Osteocyte (in vitro differentiated cells): ENCODE measurements around the gene SFSWAP. TPM values are rescaled to one million over a fixed set of nuclear protein-coding genes. Genes with fewer than 3 reads are reported as not detected.
"Not testable (repeated sequence)": the region's sequence is repeated elsewhere in the genome, so short reads cannot be mapped to it uniquely, and the experiment has no call there.

Experiments used
- DNase-seq: peaks from one replicate; pipeline ENCODE4 v3.0.0; 2021; ENCODE audit warnings: mixed read lengths; ENCODE audit not compliant: unreplicated experiment; ENCODE audit errors: extremely low spot score
- H3K27ac Mint-ChIP-seq: one replicate; pipeline ENCODE4 v1.8.0; 2021; ENCODE audit warnings: mild to moderate bottlenecking, mixed read lengths; ENCODE audit not compliant: unreplicated experiment
- H3K27me3 Mint-ChIP-seq: one replicate; pipeline ENCODE4 v1.8.0; 2021; ENCODE audit warnings: mixed read lengths; ENCODE audit not compliant: unreplicated experiment
- H3K36me3 Mint-ChIP-seq: one replicate; pipeline ENCODE4 v1.8.0; 2021; ENCODE audit warnings: mixed read lengths; ENCODE audit not compliant: unreplicated experiment
- H3K4me1 Mint-ChIP-seq: one replicate; pipeline ENCODE4 v1.8.0; 2021; ENCODE audit warnings: mixed read lengths; ENCODE audit not compliant: unreplicated experiment
- H3K4me3 Mint-ChIP-seq: one replicate; pipeline ENCODE4 v1.8.0; 2021; ENCODE audit warnings: mild to moderate bottlenecking, moderate library complexity, mixed read lengths; ENCODE audit not compliant: unreplicated experiment
- H3K9me3 Mint-ChIP-seq: one replicate; pipeline ENCODE4 v1.8.0; 2021; ENCODE audit warnings: mixed read lengths; ENCODE audit not compliant: unreplicated experiment
- CTCF ChIP-seq: fragments of 200-600 bp; sonication (generic); IDR thresholded peaks from 2 replicates; pipeline ENCODE4 v1.5.0; 2021; ENCODE audit warnings: antibody characterized with exemption, mild to moderate bottlenecking, moderate library complexity
- total RNA-seq: library from RNA; stranded (reverse); gene quantifications from 2 replicates; pipeline ENCODE4 v1.2.1, GENCODE V29; 2021

The SFSWAP gene
- total RNA-seq, 1 donor from 2014 or later = 48.0 TPM

GRCh38 chr12:131674373-131674772 is 36.5 kb upstream of the SFSWAP start:
- Mint-ChIP-seq H3K36me3 (no peaks in the 10 kb centered on the region), H3K27ac (no peak overlapping the region), H3K4me1 (no peaks in the 10 kb centered on the region), H3K4me3 (no peak overlapping the region), H3K27me3 (peaks cover 15% of the 10 kb centered on the region), H3K9me3 (no peaks in the 10 kb centered on the region)
- peak; percentile 68 for DNase-seq
- no peak for TF ChIP-seq CTCF

GRCh38 chr12:131675126-131676080 is 35.5 kb upstream of the SFSWAP start:
- TF ChIP-seq CTCF = no peak
- Mint-ChIP-seq H3K27me3 (peaks cover 9% of the 10 kb centered on the region), H3K9me3 (no peaks in the 10 kb centered on the region), H3K36me3 (no peaks in the 10 kb centered on the region), H3K4me3 (no peak overlapping the region), H3K4me1 (no peaks in the 10 kb centered on the region), H3K27ac (no peak overlapping the region)
- peak; percentile 83 for DNase-seq

- no peak overlapping the region for H3K4me3 Mint-ChIP-seq
- peak; percentile 19 for DNase-seq
- no peaks in the 10 kb centered on the region for H3K27me3 Mint-ChIP-seq
- no peak overlapping the region for H3K27ac Mint-ChIP-seq
- no peaks in the 10 kb centered on the region for H3K9me3 Mint-ChIP-seq
- H3K36me3 Mint-ChIP-seq = no peaks in the 10 kb centered on the region
- H3K4me1 Mint-ChIP-seq = no peaks in the 10 kb centered on the region
- TF ChIP-seq CTCF = no peak
Observed at GRCh38 chr12:131676544-131676943, 34.3 kb upstream of the SFSWAP start.

- H3K27ac Mint-ChIP-seq, H3K4me3 Mint-ChIP-seq, H3K4me1 Mint-ChIP-seq, H3K36me3 Mint-ChIP-seq, H3K27me3 Mint-ChIP-seq, H3K9me3 Mint-ChIP-seq: not testable (repeated sequence)
- DNase-seq = peak; percentile 73
Observed at GRCh38 chr12:131677067-131677466, 33.8 kb upstream of the SFSWAP start.

GRCh38 chr12:131677699-131678098 is 33.2 kb upstream of the SFSWAP start:
- H3K36me3 Mint-ChIP-seq = no peaks in the 10 kb centered on the region
- no peaks in the 10 kb centered on the region for H3K9me3 Mint-ChIP-seq
- DNase-seq = peak; percentile 80
- H3K4me3 Mint-ChIP-seq = no peak overlapping the region
- H3K4me1 Mint-ChIP-seq = no peaks in the 10 kb centered on the region
- TF ChIP-seq CTCF = no peak
- no peaks in the 10 kb centered on the region for H3K27me3 Mint-ChIP-seq
- no peak overlapping the region for H3K27ac Mint-ChIP-seq

GRCh38 chr12:131678389-131679181 is 32.3 kb upstream of the SFSWAP start:
- not testable (repeated sequence) for H3K27ac Mint-ChIP-seq, H3K4me1 Mint-ChIP-seq, H3K9me3 Mint-ChIP-seq, H3K27me3 Mint-ChIP-seq, H3K4me3 Mint-ChIP-seq, H3K36me3 Mint-ChIP-seq
- DNase-seq = peak; percentile 80

GRCh38 chr12:131679186-131679585 is 31.7 kb upstream of the SFSWAP start:
- H3K4me1 Mint-ChIP-seq, H3K27ac Mint-ChIP-seq, H3K27me3 Mint-ChIP-seq, H3K4me3 Mint-ChIP-seq, H3K36me3 Mint-ChIP-seq, H3K9me3 Mint-ChIP-seq: not testable (repeated sequence)
- peak; percentile 68 for DNase-seq

GRCh38 chr12:131679816-131680215 is 31.1 kb upstream of the SFSWAP start:
- not testable (repeated sequence) for H3K4me3 Mint-ChIP-seq, H3K27ac Mint-ChIP-seq, H3K36me3 Mint-ChIP-seq

More at GRCh38 chr12:131679816-131680215, 31.1 kb upstream of the SFSWAP start:
- not testable (repeated sequence) for H3K4me1 Mint-ChIP-seq, H3K9me3 Mint-ChIP-seq, H3K27me3 Mint-ChIP-seq
- DNase-seq = peak; percentile 65
